ENCODE results near the gene PLCXD1.

Gene PLCXD1

DNA sequence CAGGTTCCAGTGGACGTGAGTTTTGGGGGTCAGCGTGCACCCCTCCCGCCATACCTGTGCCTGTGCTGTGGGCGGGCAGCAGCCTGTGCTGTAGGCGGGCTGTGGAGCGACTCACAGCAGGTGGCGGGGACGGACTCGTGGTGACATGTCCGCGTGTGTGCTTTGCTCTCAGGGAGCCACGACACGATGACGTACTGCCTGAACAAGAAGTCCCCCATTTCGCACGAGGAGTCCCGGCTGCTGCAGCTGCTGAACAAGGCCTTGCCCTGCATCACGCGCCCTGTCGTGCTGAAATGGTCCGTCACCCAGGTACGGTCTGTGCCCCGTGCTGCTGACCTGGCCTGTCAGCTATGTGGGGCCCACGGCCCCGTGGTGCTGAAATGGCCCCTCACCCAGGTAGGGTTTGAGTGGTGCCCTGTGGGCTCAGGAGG lies 7.4 kb downstream of the PLCXD1 start:
- TF ChIP-seq, protein P1, sequence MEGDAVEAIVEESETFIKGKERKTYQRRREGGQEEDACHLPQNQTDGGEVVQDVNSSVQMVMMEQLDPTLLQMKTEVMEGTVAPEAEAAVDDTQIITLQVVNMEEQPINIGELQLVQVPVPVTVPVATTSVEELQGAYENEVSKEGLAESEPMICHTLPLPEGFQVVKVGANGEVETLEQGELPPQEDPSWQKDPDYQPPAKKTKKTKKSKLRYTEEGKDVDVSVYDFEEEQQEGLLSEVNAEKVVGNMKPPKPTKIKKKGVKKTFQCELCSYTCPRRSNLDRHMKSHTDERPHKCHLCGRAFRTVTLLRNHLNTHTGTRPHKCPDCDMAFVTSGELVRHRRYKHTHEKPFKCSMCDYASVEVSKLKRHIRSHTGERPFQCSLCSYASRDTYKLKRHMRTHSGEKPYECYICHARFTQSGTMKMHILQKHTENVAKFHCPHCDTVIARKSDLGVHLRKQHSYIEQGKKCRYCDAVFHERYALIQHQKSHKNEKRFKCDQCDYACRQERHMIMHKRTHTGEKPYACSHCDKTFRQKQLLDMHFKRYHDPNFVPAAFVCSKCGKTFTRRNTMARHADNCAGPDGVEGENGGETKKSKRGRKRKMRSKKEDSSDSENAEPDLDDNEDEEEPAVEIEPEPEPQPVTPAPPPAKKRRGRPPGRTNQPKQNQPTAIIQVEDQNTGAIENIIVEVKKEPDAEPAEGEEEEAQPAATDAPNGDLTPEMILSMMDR (IDR thresholded peaks at IDR 0.05; ENCODE audit: low read depth, low read length) = no peak
- H3K4me3 ChIP-seq (replicated peaks in 1 of 2; ENCODE audit: low read depth in 2 of 2, low read length in 2 of 2) = no peak overlapping the region
- DNase-seq (ENCODE audit: low read depth in 2 of 2) = no peak

DNA sequence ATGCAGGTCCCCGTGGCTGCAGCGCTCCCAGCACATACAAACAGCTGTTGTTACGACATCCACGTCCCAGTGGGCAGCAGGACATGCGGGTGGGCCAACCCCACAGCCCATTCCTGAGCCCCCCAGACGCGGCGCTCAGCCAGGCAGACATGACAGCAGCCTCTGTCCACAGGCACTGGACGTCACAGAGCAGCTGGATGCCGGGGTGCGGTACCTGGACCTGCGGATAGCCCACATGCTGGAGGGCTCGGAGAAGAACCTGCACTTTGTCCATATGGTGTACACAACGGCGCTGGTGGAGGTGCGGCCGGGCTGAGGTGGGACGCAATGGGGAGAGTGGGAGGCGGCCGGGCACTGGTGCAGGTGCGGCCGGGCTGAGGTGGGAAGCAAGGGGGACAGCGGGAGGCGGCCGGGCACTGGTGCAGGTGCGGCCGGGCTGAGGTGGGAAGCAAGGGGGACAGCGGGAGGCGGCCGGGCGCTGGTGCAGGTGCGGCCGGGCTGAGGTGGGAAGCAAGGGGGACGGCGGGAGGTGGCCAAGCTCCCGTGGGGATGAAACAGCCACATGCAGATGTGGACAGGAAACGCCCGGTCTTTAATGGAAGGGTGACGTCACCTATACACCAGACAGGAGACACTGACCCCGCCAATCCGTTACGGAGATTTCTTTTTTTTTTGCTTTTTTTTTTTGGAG lies 9.4 kb downstream of the PLCXD1 start:
- no peak for DNase-seq (ENCODE audit: low read depth in 2 of 2)
- no peak overlapping the region for H3K4me3 ChIP-seq (replicated peaks in 1 of 2; ENCODE audit: low read depth in 2 of 2, low read length in 2 of 2)
- TF ChIP-seq, protein P1 (IDR thresholded peaks at IDR 0.05; ENCODE audit: low read depth, low read length) = no peak

DNA sequence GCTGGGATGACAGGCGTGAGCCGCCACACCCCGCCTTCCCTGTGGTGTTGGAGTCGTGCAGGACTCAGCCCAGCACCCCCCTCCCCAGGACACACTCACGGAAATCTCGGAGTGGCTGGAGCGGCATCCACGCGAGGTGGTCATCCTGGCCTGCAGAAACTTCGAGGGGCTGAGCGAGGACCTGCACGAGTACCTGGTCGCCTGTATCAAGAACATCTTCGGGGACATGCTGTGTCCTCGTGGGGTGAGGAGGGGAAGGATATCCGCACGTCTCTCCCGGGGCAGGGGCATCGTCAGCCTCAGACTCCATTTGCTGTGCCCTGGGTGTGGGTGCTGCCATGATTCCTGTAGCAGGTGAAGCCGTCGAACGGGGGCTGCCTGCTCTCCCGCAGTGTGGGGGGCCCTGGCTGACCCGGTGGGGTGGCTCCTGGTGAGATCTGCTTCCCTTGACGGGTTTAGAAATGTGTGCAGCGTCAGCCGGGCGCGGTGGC lies 10.3 kb downstream of the PLCXD1 start:
- TF ChIP-seq, protein P1 (IDR thresholded peaks at IDR 0.05; ENCODE audit: low read depth, low read length) = no peak
- H3K4me3 ChIP-seq (replicated peaks in 1 of 2; ENCODE audit: low read depth in 2 of 2, low read length in 2 of 2) = no peak overlapping the region
- DNase-seq (ENCODE audit: low read depth in 2 of 2) = no peak

DNA sequence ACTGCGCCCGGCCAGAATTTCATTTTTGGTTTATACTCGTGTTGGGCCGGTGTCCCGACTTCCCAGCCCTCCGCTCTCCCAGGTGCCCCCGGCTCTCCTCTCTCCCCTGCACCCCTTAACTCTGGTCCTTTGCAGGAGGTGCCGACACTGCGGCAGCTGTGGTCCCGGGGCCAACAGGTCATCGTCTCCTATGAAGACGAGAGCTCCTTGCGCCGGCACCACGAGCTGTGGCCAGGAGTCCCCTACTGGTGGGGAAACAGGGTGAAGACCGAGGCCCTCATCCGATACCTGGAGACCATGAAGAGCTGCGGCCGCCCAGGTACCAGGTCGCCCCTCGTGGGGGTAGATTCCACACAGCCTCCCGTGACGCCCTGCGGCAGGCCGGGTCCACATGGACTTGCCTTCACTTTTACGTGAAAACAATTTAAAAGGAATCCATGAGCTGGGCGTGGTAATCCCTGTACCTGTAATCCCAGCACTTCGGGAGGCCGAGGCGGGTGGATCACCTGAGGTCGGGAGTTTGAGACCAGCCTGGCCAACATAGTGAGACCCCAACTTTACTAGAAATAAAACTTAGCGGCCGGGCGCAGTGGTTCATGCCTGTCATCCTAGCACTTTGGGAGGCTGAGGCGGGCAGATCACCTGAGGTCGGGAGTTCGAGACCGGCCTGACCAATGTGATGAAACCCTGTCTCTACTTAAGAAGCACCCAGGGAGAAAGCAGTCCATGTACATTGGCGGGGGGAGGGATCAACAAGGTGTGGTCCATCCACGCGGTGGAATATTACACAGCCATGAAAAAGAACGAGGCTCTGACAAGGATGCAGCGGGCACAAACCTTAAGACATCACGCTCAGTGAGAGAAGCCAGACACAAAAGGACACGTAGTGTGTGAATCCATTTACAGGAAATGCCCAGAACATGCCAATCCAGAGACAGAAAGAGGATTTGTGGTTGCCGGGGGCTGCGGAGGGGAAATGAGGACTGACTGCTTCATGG lies 12.0 kb downstream of the PLCXD1 start:
- no peak overlapping the region for H3K4me3 ChIP-seq (replicated peaks in 1 of 2; ENCODE audit: low read depth in 2 of 2, low read length in 2 of 2)
- TF ChIP-seq, protein P1 (IDR thresholded peaks at IDR 0.05; ENCODE audit: low read depth, low read length) = no peak
- DNase-seq (ENCODE audit: low read depth in 2 of 2) = no peak

DNA sequence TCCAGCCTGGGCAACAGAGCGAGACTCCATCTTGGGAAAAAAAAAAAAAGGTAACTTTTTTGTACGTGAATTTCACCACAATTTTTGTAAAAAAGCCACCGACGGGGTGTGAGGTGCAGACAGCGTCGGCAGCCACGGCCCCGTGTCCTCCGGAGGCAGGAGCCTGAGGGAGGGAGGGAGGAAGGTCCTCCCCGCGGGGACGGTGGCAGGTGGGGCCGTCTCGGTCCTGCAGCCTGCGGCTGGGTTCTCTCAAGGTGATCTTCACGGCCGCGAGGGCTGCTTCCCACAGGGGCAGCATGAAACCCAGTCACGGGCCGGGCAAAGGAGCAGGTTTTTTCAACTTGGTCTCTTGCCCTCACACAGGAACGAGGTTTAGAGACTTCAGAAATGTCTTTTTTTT lies 14.0 kb downstream of the PLCXD1 start:
- no peak overlapping the region for H3K4me3 ChIP-seq (replicated peaks in 1 of 2; ENCODE audit: low read depth in 2 of 2, low read length in 2 of 2)
- DNase-seq (ENCODE audit: low read depth in 2 of 2) = no peak
- TF ChIP-seq, protein P1 (IDR thresholded peaks at IDR 0.05; ENCODE audit: low read depth, low read length) = no peak

DNA sequence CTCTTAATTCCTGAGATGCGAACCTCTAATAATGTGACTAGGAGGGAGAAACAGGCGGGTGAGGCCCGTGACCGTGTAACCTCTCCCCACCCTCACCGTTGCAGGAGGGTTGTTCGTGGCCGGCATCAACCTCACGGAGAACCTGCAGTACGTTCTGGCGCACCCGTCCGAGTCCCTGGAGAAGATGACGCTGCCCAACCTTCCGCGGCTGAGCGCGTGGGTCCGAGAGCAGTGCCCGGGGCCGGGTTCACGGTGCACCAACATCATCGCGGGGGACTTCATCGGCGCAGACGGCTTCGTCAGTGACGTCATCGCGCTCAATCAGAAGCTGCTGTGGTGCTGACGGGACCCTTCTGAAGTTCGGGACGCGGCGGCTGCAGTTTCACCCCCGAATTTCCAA lies 17.8 kb downstream of the PLCXD1 start:
- TF ChIP-seq, protein P1 (IDR thresholded peaks at IDR 0.05; ENCODE audit: low read depth, low read length) = no peak
- DNase-seq (ENCODE audit: low read depth in 2 of 2) = no peak
- H3K4me3 ChIP-seq (replicated peaks in 1 of 2; ENCODE audit: low read depth in 2 of 2, low read length in 2 of 2) = no peak overlapping the region

All from cardiac fibroblast (primary cell).